ENCODE results near the gene ANO6.
A peak's percentile ranks its signal among the peaks of the same experiment; 100 is the strongest.
"Not testable (repeated sequence)": the region's sequence is repeated elsewhere in the genome, so short reads cannot be mapped to it uniquely, and the experiment has no call there.

Gene ANO6

GRCh38 chr12:45243963-45244362 is 28.1 kb downstream of the ANO6 start:
- no peak for DNase-seq

- no peak for DNase-seq
Measured at GRCh38 chr12:45244561-45245343, 28.9 kb downstream of the ANO6 start.

- DNase-seq: no peak
Measured at GRCh38 chr12:45246236-45246635, 30.3 kb downstream of the ANO6 start.

GRCh38 chr12:45247589-45247988 is 31.7 kb downstream of the ANO6 start:
- no peak for DNase-seq

GRCh38 chr12:45248095-45248494 is 32.2 kb downstream of the ANO6 start:
- no peak for DNase-seq

- no peak for DNase-seq
Measured at GRCh38 chr12:45254254-45254653, 38.4 kb downstream of the ANO6 start.

- DNase-seq: no peak
Measured at GRCh38 chr12:45256721-45257120, 40.8 kb downstream of the ANO6 start.

- DNase-seq: no peak
Measured at GRCh38 chr12:45257185-45257930, 41.5 kb downstream of the ANO6 start.

GRCh38 chr12:45259675-45260074 is 43.8 kb downstream of the ANO6 start:
- no peak for DNase-seq

GRCh38 chr12:45260104-45260815 is 44.4 kb downstream of the ANO6 start:
- DNase-seq: no peak

- DNase-seq: no peak
Measured at GRCh38 chr12:45260854-45261253, 45.0 kb downstream of the ANO6 start.

- not testable (repeated sequence) for DNase-seq
Measured at GRCh38 chr12:45262185-45262584, 46.3 kb downstream of the ANO6 start.

GRCh38 chr12:45263587-45263986 is 47.7 kb downstream of the ANO6 start:
- no peak for DNase-seq

- peak; percentile 11 for DNase-seq
Measured at GRCh38 chr12:45268672-45269411, 52.9 kb downstream of the ANO6 start.

- no peak for DNase-seq
Measured at GRCh38 chr12:45269412-45269751, 53.5 kb downstream of the ANO6 start.

GRCh38 chr12:45270951-45271350 is 55.1 kb downstream of the ANO6 start:
- no peak for DNase-seq

GRCh38 chr12:45273717-45274271 is 57.9 kb downstream of the ANO6 start:
- no peak for DNase-seq

- DNase-seq: no peak
Measured at GRCh38 chr12:45276154-45276755, 60.4 kb downstream of the ANO6 start.

GRCh38 chr12:45278447-45278846 is 62.6 kb downstream of the ANO6 start:
- DNase-seq: no peak

- no peak for DNase-seq
Measured at GRCh38 chr12:45279931-45280830, 64.3 kb downstream of the ANO6 start.

GRCh38 chr12:45281994-45282393 is 66.1 kb downstream of the ANO6 start:
- no peak for DNase-seq

Measured in NCI-H748 treated with DMSO at 0.1 percent for 48 hours (cell line).